ENCODE results near the gene EXOSC7.

The EXOSC7 gene

DNA sequence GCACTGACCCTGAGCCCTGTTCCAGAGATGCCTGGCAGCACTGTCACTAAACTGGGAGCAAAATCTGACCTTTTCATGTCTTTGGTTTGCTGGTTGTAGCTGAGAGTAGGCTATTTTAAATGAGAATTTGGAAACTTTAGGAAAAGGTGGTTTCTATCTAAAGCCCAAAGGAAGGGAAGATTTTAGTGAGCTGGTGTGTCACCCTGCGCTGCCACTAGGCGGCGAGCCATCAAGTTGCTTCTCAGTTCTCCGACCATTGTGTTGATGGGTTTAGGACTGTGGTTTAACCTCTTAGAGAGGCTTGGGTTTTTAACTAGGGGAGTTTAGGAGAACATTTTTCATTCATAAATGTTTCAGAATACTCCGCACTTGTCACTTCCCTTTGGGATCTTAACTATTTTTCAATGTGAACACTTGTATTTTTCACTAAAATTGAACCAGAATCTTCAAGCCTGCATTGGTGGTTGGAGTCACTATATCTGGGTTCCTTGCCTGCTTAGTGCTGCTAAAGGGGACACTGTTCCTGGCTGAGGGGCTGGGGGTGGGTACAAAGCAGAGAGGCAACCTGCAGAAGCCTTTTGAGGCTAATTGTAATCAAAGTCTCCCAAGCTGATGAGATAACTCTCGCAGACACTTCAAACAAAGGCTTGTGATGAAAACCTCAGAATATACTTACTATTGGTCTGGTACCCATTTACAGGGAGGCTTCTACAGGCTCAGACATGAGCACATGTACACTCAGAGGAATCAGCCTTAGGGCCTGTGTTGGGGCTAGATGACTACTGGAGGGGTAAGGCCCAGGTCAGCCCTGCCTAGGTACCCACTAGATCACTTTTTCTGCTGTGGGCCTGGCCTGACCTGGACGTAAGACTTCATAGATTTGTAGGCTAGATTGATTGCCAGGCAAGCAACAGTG is 16.8 kb downstream of the EXOSC7 start:
- DNase-seq (ENCODE audit: low read depth in 2 of 2) = no peak

DNA sequence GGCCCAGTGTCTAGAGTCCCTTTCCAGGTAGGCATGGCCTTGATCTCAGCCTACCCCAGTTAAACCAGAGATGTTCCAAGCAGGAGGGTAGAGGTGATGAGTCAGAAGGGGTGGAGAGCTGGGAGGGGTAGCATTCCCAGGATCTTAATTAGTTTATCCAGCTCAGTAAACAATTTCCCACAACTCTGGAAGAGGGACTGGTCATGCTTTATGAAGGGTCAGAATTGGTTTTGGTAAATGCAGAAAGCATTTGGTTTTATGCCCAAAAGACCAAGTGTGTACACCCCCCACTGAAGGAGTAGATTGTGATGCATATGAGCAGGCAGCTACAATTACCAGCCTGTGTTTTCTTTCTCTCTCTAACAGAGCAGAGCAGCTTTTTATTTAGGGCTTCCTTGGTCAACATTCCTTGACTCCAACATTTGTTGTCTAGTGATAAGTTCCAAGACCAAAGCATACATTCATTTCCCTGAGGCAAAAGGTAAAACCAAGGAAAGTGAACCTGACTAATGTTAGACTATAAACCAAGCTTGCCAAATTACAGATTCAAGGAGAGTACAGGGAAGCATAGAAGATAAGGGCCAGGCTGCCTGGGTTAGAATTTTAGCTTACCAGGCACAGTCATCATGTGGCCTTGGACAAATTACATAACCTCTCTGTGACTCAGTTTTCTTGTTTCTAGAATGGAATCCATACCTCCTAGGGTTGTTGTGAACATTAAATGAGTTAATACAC is 17.6 kb downstream of the EXOSC7 start:
- no peak for DNase-seq (ENCODE audit: low read depth in 2 of 2)

DNA sequence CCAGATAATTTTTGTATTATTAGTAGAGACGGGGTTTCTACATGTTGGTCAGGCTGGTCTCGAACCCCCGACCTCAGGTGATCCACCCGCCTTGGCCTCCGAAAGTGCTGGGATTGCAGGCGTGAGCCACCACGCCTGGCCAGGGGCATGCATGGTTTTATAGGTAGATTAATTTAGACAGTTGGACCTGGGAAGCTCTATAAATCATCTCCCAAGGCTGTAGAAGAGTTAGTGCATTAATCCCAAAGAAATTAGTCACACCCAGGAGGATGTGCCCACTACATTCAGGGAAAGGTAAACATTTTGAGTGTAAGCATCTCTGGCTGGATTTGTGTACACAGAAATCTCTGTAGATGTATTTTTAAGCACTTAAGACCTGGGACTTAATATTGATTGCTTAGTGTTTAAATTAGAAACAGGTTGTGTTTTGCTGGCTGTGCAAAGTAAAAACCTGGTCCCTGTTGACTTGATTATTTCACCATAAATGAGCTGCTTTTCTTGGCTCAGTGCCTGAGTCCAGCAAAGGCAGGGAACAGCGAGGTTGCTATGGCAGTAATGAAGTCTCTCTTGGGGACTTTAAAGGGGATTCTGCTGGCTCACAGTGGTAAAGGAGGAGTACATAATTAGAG is 19.2 kb downstream of the EXOSC7 start:
- no peak for DNase-seq (ENCODE audit: low read depth in 2 of 2)

DNA sequence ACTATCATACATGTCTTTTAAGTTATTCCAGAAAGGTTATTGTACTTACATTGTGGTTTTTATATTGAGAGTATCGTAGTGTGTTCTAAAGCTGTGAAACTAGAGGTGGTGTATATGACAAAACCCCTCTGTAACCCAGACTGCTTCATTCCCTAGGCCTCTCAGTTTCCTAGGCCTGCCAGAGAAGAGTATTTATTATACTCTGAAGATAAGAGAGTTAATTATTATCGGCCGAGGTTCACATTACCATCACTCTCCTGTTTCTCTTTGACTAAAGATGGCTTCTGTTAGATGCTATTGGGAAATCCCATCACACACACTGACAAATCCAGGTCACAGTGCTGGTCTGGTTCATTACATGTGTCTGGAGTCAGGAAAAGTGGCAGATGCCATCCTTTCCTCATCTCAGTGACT is 20.5 kb downstream of the EXOSC7 start:
- no peak for DNase-seq (ENCODE audit: low read depth in 2 of 2)

DNA sequence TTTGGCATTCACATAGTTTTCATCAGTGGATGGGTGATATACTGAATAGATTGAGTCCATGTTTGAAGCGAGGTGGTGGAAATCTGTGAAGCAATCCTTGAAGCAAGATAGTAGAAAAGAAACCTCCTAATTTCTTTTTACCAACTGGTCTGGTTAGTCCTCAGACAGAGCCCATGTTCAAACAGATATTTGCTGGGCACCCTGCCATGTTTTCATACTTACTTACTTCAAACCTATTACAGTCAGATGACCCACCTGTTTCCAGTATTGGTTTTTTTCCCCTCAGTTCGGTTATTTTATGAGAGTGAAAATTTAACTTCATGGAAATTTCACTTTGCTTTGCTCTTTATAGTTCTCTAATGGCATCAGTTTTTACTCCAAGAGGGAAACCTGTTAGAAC is 23.7 kb downstream of the EXOSC7 start:
- no peak for DNase-seq (ENCODE audit: low read depth in 2 of 2)

DNA sequence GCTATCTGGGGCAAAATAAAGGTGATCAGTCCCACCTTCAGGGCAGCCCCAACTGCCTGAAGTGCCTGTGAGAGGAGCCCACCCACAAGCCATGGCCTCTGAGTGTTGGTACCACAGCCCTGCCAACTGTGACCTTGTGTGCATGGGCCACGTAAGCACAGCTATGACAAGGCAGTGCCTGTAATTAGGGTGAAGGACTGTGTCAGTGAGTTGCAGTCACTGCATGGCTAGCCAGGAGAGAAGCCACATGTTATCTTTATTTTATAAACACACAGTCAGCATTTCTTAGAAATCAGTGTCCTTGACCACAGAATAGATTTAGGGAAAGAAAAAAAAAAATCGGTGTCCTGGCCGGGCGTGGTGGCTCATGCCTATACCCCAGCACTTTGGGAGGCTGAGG is 24.8 kb downstream of the EXOSC7 start:
- DNase-seq (ENCODE audit: low read depth in 2 of 2) = no peak

DNA sequence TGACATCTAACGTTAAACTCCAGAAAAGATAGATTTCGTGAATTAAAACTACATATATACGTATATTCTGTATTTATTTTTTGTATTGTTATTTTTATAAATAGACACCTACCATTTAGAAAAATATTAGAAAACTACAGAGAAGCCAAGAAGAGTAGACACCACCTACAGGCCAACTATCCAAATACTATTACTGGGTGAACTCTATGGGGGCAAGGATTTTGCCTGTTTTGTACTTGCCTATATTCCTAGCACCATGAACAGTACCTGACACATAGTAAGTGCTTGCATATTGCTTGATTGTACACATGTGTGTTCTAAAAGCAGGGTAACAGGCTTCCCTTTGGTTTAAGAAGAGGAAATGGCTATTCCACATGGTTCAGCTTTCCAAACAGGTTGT is 25.7 kb downstream of the EXOSC7 start:
- no peak for DNase-seq (ENCODE audit: low read depth in 2 of 2)

DNA sequence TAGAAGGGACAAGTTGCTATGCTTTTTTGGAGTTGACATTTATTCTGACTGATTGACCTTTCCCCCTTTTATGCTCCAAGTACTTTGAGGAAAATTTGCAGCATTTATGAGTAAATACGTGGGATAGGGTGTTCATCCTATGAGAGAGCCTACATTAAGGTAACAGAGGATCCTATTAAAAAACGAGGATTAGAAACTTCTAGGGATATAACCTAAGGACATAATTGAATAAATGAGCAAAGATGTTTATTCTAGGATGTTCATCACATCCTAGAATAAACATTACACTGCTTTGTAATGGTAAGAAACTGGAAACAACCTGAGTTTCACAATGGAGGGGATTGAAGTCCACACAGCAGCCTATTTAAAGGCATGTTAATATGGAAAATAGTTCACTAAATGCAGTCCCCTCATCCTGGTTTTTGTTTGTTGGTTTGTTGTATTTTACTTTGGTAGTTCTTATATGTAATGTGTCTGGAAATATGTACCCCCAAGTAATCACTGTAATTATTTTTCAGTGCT is 26.2 kb downstream of the EXOSC7 start:
- DNase-seq (ENCODE audit: low read depth in 2 of 2) = no peak

DNA sequence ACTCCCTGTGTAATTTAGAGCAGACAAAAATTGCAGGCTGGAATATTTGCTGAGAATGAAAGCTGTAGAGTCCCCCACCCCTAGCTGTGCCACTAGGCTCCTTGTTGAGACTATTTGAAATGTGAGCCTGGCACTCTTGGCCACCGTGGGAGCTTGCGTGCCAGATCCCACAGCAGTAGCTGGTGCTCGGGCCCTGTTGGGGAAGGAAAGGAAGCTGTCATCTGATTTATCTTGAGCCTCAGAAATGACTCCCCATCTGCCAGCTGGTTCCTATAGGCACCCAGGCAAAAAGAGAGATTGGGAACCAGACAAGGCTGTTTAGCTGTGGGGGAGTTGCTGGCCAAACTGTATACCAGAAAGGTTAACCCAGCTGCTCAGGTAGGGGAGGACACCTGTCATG is 26.7 kb downstream of the EXOSC7 start:
- no peak for DNase-seq (ENCODE audit: low read depth in 2 of 2)

DNA sequence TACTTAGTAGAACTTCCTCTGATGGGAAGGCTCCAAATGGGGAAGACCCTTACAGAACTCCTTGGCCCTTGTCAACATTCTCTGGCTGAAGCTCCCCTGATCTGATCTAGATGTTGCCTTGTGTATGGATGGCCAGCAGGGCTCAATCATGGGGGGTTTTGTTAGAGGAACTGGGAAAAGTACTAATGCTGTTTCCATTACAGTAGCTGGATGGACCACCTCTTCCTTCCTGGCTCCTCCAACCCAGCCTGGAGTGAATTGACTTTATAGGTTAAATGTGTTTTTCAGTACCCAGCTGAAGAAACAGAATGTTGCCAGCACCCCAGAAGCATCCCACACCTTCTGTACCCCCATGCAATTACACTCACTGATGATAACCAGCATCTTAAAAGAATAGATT is 27.4 kb downstream of the EXOSC7 start:
- no peak for DNase-seq (ENCODE audit: low read depth in 2 of 2)

DNA sequence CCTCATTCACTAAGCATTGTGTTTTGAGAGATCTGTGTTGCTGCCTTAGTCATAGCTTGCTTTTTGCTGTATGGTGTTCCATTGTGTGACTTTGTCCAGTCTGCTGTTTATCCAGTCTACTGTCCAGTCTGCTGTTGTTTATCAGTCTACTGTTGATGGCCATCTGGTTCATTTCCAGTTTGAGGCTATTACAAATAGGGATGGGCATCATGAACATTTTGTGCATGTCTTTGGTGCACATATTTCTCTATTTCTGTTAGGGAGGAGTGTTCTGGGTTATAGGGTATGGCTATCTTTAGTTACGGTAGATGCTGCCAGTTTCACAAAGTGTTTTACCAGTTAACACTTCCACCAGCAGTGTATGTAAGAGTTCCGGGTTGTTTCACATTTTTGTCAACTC is 27.8 kb downstream of the EXOSC7 start:
- no peak for DNase-seq (ENCODE audit: low read depth in 2 of 2)

DNA sequence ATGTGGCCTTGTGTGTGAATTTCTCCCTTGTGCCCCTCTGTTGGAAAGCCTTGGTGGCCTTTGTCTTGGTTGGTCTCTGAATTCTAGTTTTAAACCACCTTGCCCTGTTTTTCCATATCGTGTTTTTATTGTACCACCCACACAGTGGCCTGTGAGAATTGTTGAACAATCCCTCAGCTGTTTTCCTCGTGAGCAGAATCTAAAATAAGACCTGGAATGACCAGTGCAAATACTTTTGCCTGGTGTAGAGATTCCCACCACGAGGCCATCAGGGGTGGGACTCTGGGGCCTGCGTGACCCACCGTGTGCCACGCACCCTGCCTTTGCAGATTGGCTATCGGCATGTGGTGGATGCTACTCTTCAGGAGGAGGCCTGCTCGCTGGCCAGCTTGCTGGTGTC is 31.0 kb downstream of the EXOSC7 start:
- DNase-seq (ENCODE audit: low read depth in 2 of 2) = no peak

DNA sequence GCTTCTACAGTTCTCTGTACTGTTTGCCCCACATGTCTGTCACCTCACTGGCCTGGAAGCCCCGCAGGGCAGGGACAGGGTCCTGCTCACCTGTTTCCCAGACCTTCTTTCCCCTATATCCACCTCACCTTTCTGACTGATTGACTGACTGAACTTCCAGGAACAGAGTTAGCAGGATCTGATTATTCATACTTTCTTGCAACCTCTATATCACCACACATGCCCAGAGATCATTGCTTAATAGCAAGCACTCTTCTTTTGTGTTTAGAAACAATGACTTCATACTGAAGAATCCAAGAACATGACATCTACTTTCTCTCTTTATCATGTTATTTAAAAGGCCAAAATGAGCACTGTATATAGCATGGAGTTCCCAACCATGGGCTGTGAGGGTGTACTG is 32.1 kb downstream of the EXOSC7 start:
- DNase-seq (ENCODE audit: low read depth in 2 of 2) = no peak

DNA sequence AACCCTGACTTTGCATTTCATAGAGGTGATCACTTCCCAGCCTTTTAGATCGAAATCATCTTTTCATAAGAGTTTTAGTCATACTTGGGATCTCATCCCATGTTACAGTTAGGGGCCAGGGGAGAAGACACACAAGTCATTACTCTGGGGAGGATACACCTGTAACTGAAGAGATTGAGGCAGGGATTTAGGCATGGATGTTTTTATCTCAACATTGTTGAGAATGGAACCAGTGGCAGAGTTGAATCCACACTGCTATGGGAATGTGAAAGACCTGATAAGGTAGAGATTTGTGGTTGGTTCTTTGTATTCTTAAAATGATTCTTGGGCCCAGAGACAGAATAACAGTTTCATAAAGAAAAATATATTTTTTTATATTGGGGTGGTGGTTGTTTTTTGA is 33.8 kb downstream of the EXOSC7 start:
- no peak for DNase-seq (ENCODE audit: low read depth in 2 of 2)

DNA sequence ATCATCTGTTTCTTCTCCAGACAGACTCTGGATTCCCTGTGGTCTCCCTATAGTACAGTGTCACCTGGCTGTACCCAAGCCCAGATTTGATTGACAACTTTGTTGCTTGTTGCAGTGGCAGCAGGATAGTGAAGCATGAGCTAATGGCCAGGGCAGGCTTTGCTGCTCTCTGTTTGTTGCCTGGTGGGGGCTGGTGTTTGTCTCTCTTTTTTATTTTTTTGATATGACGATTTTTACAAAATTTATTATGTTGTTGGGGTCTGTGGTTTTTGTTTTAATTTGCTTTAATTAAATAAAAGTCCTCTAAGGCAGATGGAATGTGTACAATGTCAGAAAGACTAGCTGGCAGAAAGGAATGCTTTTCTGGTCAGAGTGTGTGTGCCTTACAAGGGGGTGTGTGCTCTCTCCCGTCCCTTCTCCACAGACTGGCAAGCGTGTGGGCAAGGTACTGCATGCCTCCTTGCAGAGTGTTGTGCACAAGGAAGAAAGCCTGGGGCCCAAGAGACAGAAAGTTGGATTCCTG is 34.8 kb downstream of the EXOSC7 start:
- DNase-seq (ENCODE audit: low read depth in 2 of 2) = no peak

DNA sequence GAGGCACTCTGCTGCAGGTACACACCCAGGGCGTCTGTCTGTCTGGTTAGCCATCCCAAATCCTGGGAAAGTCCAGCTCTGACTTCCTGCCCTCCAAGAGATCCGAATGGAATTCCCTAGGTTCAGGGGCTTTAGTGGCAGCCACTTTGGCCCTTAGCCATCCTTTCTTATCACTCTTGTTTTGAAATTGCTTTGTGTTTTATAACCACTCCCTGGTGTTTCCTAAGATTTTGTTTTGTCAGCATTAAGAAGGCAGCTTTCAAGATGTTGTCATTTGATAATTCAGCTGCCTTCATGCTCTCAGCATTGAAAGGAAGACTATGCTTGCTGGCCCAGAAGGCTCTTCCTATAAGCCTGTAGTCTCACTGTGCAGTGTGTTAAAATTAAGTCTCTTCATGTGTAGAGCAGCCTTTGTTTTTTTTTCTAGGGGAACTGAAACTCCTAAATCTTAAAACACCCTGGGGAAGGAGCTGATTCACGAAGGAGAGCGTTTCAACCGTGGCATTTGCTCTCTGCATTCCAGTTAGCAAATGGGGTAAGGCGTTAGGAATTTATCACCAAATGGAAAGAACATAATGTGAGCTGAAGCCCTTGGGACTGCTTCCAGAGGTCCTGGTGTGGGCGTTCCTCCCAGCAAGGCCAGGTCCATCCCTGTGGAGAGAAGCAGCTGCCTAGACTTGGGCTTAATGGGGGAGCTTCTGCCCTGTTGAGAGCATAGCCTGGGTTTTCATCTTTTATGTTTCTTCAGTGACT is 35.9 kb downstream of the EXOSC7 start:
- no peak for DNase-seq (ENCODE audit: low read depth in 2 of 2)

DNA sequence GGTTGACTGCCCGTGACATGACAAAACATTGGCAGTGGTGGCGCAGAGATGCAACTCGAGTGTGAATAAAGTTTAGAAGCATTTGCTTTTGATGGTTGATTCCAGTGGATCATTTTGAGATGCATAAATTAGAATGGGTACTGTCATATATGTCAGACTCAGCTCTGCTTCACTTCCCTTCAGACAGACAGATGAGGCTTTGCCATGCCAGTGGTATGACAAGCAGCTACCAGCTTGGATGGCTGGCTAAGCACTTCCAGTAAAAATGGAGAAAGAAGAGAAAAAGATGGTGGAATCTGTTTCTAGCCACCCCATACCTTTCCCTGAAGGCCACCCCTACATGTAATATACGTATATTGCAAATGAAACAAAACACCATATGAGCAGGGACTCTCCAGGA is 36.5 kb downstream of the EXOSC7 start:
- no peak for DNase-seq (ENCODE audit: low read depth in 2 of 2)

DNA sequence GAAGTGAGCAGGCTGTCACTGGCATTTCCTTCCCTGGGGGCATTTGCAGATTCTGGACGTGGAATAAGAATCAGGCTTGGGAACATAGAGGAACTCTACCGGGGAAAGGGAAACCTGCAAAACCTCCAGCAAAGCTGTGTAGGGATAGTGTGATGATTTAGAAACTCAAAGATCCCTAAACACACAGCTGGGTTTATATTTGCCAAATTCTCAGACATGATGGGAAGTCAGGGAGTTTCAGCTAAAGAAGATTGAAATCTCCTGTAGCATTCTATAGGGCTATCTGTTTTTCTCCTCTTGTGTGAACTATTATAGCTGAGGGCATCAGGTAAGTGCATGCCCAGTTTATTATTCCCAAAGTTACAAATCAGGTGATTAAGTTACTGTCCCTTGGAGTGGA is 40.9 kb downstream of the EXOSC7 start:
- no peak for DNase-seq (ENCODE audit: low read depth in 2 of 2)

DNA sequence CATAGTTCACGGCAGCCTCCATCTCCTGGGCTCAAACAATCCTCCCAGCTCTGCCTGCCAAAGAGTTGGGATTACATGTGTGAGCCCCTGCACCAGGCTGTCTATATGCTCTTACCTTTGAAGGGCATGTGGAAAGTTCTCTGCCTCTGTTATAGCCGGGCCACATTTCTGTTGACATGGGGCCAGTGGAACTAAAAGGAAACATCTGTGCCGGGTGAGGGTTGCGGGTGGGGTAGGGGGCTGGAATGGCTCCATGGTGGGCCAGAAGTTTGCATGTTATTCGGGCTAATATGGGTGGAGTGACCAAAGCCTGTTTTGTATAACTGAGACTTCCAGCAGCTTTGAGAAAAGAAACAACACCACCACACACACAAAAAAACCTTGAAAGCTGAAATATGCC is 41.8 kb downstream of the EXOSC7 start:
- DNase-seq (ENCODE audit: low read depth in 2 of 2) = no peak

DNA sequence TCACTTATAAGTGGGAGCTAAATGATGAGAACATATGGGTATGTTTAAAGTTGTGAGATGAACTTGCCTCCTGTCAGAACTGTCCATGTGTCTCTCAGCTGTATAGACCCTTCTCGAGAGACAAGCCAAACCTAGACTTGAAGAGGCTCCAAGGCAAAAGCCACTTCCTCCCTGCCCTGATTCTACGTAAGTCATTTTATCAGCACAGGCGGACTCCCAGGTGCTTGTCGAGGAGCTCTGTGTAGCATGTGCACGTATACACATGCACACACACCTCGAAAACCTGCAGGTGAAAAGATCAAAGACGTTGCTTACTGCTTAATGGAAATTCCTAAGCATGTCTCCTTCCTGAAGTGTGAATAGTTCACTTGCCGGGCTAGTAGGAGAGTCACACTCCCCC is 44.5 kb downstream of the EXOSC7 start:
- DNase-seq (ENCODE audit: low read depth in 2 of 2) = no peak

DNA sequence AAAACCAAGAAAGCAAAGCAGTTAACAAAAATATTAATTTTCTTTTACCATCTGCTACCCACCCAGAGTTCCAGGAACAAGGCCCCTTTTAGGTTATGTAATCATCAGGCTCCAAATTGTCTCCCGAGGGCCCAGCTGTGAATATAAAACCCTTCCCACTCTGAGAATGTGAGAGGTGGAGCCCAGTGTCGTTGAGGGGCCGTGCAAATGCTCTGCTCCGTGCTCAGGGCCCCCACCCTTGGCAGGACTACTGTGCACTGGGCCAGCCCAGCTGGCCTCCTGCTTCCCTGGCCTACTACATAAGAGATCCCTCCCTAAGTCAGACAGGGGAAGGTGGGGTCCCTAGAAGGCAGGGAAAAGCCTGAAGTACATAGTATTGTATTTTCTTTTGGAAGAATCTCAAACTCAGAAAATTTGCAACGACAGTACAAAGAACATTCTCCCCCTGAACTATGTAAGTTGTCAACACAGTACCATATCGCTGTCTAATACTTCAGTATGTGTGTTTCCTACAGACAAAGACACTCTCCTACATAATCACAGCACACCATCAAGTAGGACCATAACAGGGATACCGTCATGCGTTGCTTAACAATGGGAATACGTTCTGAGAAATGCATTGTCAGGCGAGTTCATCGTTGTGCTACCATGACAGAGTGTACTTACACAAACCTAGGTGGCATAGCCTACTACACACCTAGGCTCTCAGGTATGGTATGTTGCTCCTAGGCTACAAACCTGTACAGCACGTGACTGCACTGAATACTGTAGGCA is 45.7 kb downstream of the EXOSC7 start:
- no peak for DNase-seq (ENCODE audit: low read depth in 2 of 2)

All from stimulated activated CD4-positive, alpha-beta T cell treated with anti-CD3 and anti-CD28 coated beads, Interleukin-4, amount 100 ng/mL, for 48 hours (primary cell).